Osteoblast (primary cell): ENCODE data around the gene ATRAID. TPM values are rescaled to one million over a fixed set of nuclear protein-coding genes. Genes with fewer than 3 reads are reported as not detected.

Experiments
- DNase-seq: peaks from one replicate; pipeline ENCODE4 v3.0.0; 2011; ENCODE audit warnings: low spot score, mixed read lengths; ENCODE audit not compliant: insufficient read length; ENCODE audit errors: missing footprints
- H2AFZ ChIP-seq: 2 replicates; pipeline ENCODE4 v1.6.0; 2011; ENCODE audit warnings: mild to moderate bottlenecking, low read length
- H3K27ac ChIP-seq: 2 replicates; pipeline ENCODE4 v1.5.1; 2011; ENCODE audit warnings: mild to moderate bottlenecking, low read depth, low read length, moderate library complexity
- H3K27me3 ChIP-seq: 2 replicates; pipeline ENCODE4 v1.6.0; 2012; ENCODE audit warnings: mild to moderate bottlenecking, control low read depth, inconsistent platforms, low read length, moderate library complexity; ENCODE audit not compliant: insufficient read depth
- H3K36me3 ChIP-seq: 2 replicates; pipeline ENCODE4 v1.5.1; 2011; ENCODE audit warnings: mild to moderate bottlenecking, low read length, control low read depth, moderate library complexity; ENCODE audit not compliant: insufficient read depth
- H3K4me1 ChIP-seq: 2 replicates; pipeline ENCODE4 v1.5.1; 2011; ENCODE audit warnings: mild to moderate bottlenecking, low read length, control low read depth, moderate library complexity; ENCODE audit not compliant: insufficient read depth
- H3K4me2 ChIP-seq: 2 replicates; pipeline ENCODE4 v1.6.0; 2011; ENCODE audit warnings: mild to moderate bottlenecking, low read length; ENCODE audit not compliant: insufficient read depth
- H3K4me3 ChIP-seq: fragments of 200-600 bp; sonication (generic); 3 replicates; pipeline ENCODE4 v1.5.1; 2012; ENCODE audit warnings: mild to moderate bottlenecking, low read length, inconsistent platforms; ENCODE audit not compliant: insufficient read depth
- H3K79me2 ChIP-seq: 2 replicates; pipeline ENCODE4 v1.6.0; 2012; ENCODE audit warnings: mild to moderate bottlenecking, low read length, control low read depth, inconsistent platforms; ENCODE audit not compliant: insufficient read depth
- H3K9me3 ChIP-seq: 2 replicates; pipeline ENCODE4 v1.5.1; 2011; ENCODE audit warnings: low read depth, low read length, control low read depth
- H4K20me1 ChIP-seq: 2 replicates; pipeline ENCODE4 v1.6.0; 2012; ENCODE audit warnings: mild to moderate bottlenecking, low read length, control low read depth; ENCODE audit not compliant: insufficient read depth
- CTCF ChIP-seq: IDR thresholded peaks from 2 replicates; pipeline ENCODE4 v1.5.1; 2011; ENCODE audit warnings: mild to moderate bottlenecking, low read depth, low read length, moderate library complexity; ENCODE audit errors: extremely low read depth
- total RNA-seq: library from RNA; depleted of rRNA; stranded (reverse); fragments of >200 nt; gene quantifications from 2 replicates; pipeline ENCODE4 v1.2.3, GENCODE V29; 2012

The ATRAID gene
- total RNA-seq, 1 donor, result 198 TPM

GRCh38 chr2:27177441-27178351 is 34.1 kb upstream of the ATRAID start:
- no peaks in the 10 kb centered on the region for H3K9me3 ChIP-seq
- H3K4me1 ChIP-seq, result peaks cover 37% of the 10 kb centered on the region
- H3K4me3 ChIP-seq, result no peak overlapping the region
- H3K79me2 ChIP-seq, result no peaks in the 10 kb centered on the region
- peaks cover 25% of the 10 kb centered on the region for H3K27me3 ChIP-seq
- DNase-seq, result no peak
- no peaks in the 10 kb centered on the region for H4K20me1 ChIP-seq
- no peak for TF ChIP-seq CTCF
- no peak overlapping the region for H3K27ac ChIP-seq
- H3K4me2 ChIP-seq, result no peak overlapping the region
- H2AFZ ChIP-seq, result no peak overlapping the region
- H3K36me3 ChIP-seq, result no peaks in the 10 kb centered on the region

GRCh38 chr2:27178469-27178868 is 33.4 kb upstream of the ATRAID start:
- DNase-seq, result no peak
- no peak overlapping the region for H2AFZ ChIP-seq
- H3K9me3 ChIP-seq, result no peaks in the 10 kb centered on the region
- H4K20me1 ChIP-seq, result no peaks in the 10 kb centered on the region
- no peaks in the 10 kb centered on the region for H3K79me2 ChIP-seq
- H3K36me3 ChIP-seq, result no peaks in the 10 kb centered on the region
- no peak overlapping the region for H3K27ac ChIP-seq
- peaks cover 19% of the 10 kb centered on the region for H3K27me3 ChIP-seq
- no peak for TF ChIP-seq CTCF
- no peak overlapping the region for H3K4me3 ChIP-seq
- H3K4me1 ChIP-seq, result peaks cover 45% of the 10 kb centered on the region
- no peak overlapping the region for H3K4me2 ChIP-seq

- Histone ChIP-seq H3K4me1 (peaks cover 54% of the 10 kb centered on the region), H3K27me3 (peaks cover 12% of the 10 kb centered on the region), H3K79me2 (no peaks in the 10 kb centered on the region), H3K4me3 (no peak overlapping the region), H3K27ac (peak overlapping the region; percentile 66), H3K9me3 (no peaks in the 10 kb centered on the region), H3K36me3 (no peaks in the 10 kb centered on the region), H2AFZ (no peak overlapping the region), H3K4me2 (peak overlapping the region; percentile 31), H4K20me1 (no peaks in the 10 kb centered on the region)
- TF ChIP-seq CTCF, result no peak
- no peak for DNase-seq
Observed at GRCh38 chr2:27179344-27180000, 32.4 kb upstream of the ATRAID start.

GRCh38 chr2:27182346-27182745 is 29.5 kb upstream of the ATRAID start:
- Histone ChIP-seq H3K27ac (peak overlapping the region; percentile 90), H3K9me3 (no peaks in the 10 kb centered on the region), H3K79me2 (no peaks in the 10 kb centered on the region), H3K36me3 (no peaks in the 10 kb centered on the region), H3K4me1 (peaks cover 81% of the 10 kb centered on the region), H3K4me3 (no peak overlapping the region), H3K27me3 (peaks cover 5% of the 10 kb centered on the region), H3K4me2 (peak overlapping the region; percentile 60), H2AFZ (no peak overlapping the region), H4K20me1 (no peaks in the 10 kb centered on the region)
- TF ChIP-seq CTCF, result no peak
- peak; percentile 19 for DNase-seq
